Measurements from ENCODE around the gene AK8. TPM values are rescaled to one million over a fixed set of nuclear protein-coding genes. Genes with fewer than 3 reads are reported as not detected.

Gene AK8
- total and polyA plus RNA-seq, 2 of the 4 experiments (the other 2 are of a cell fraction), result under 0.01 to 0.09 TPM

GRCh38 chr9:132711846-132712245, 166.2 kb downstream of the AK8 start:
- H3K18ac ChIP-seq (ENCODE audit: low read depth, low read length), result no peak overlapping the region
- in situ Hi-C loops (cut with MboI; ENCODE audit: low sequenced_read_pairs) (no loop called here), dilution Hi-C loops (cut with HindIII; ENCODE audit: low sequenced_read_pairs, unreplicated experiment) (no loop called here), intact Hi-C loops (cut with micrococcal nuclease) (no loop called here)
- no peak overlapping the region for H3K4me2 ChIP-seq (ENCODE audit: low read depth, low read length)
- no peak overlapping the region for H4K91ac ChIP-seq (ENCODE audit: insufficient read depth, low read depth, low read length)
- no peak for ATAC-seq (ENCODE audit: low read depth)
- no peak overlapping the region for H3K27ac ChIP-seq (ENCODE audit: insufficient read depth, low read length)
- no peaks in the 10 kb centered on the region for H3K79me1 ChIP-seq (ENCODE audit: low read depth in 1 of 2, low read length in 2 of 2)
- H2AFZ ChIP-seq (replicated peaks; ENCODE audit: low read length, poor library complexity), result no peak overlapping the region
- WGBS, 2 experiments (ENCODE audit: extremely low coverage in 2 of 2, insufficient read length in 1 of 2), result 80% methylated on average over 2 of the region's 3 CpGs; no CpG with 5 or more reads in 1 of the 2 experiments
- no peak overlapping the region for H2BK5ac ChIP-seq (ENCODE audit: low read depth, low read length, poor library complexity, severe bottlenecking)
- no peaks in the 10 kb centered on the region for H3K36me3 ChIP-seq (ENCODE audit: control insufficient read depth, insufficient read depth, low read length)
- no peak overlapping the region for H4K5ac ChIP-seq (ENCODE audit: low read depth, low read length)
- H2BK120ac ChIP-seq (ENCODE audit: low read depth, low read length), result no peak overlapping the region
- H3K4ac ChIP-seq (ENCODE audit: low read depth, low read length), result no peak overlapping the region
- DNase-seq, result no peak
- H2AK5ac ChIP-seq (ENCODE audit: low read depth, low read length), result no peak overlapping the region
- H2BK15ac ChIP-seq (ENCODE audit: low read depth, low read length), result no peak overlapping the region
- H3K4me1 ChIP-seq (ENCODE audit: control insufficient read depth, insufficient read depth, low read length), result no peaks in the 10 kb centered on the region
- no peak overlapping the region for H3K9ac ChIP-seq (ENCODE audit: low read depth, low read length)
- H3K4me3 ChIP-seq (ENCODE audit: insufficient read depth, low read depth, low read length), result no peak overlapping the region
- no peak overlapping the region for H4K8ac ChIP-seq (ENCODE audit: low read depth in 2 of 2, low read length in 2 of 2)
- H3K23ac ChIP-seq (ENCODE audit: low read depth, low read length), result no peak overlapping the region
- no peak overlapping the region for H3K14ac ChIP-seq (replicated peaks; ENCODE audit: low read depth, low read length)
- CTCF ChIA-PET, result no interaction called here
- H2AK9ac ChIP-seq (replicated peaks; ENCODE audit: low read depth, low read length, poor library complexity), result no peak overlapping the region
- H3K27me3 ChIP-seq (ENCODE audit: control insufficient read depth, insufficient read depth, low read length), result peaks cover 8% of the 10 kb centered on the region
- H3K9me3 ChIP-seq (ENCODE audit: control insufficient read depth, insufficient read depth, low read length), result no peaks in the 10 kb centered on the region
- H4K20me1 ChIP-seq (ENCODE audit: insufficient read depth, low read length), result no peaks in the 10 kb centered on the region
- BruUV-seq (replicated peaks), result no TSS peak
- POLR2A ChIA-PET (ENCODE audit: unreplicated experiment), result no interaction called here
- TF ChIP-seq, protein P1, sequence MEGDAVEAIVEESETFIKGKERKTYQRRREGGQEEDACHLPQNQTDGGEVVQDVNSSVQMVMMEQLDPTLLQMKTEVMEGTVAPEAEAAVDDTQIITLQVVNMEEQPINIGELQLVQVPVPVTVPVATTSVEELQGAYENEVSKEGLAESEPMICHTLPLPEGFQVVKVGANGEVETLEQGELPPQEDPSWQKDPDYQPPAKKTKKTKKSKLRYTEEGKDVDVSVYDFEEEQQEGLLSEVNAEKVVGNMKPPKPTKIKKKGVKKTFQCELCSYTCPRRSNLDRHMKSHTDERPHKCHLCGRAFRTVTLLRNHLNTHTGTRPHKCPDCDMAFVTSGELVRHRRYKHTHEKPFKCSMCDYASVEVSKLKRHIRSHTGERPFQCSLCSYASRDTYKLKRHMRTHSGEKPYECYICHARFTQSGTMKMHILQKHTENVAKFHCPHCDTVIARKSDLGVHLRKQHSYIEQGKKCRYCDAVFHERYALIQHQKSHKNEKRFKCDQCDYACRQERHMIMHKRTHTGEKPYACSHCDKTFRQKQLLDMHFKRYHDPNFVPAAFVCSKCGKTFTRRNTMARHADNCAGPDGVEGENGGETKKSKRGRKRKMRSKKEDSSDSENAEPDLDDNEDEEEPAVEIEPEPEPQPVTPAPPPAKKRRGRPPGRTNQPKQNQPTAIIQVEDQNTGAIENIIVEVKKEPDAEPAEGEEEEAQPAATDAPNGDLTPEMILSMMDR (conservative IDR thresholded peaks at IDR 0.05; ENCODE audit: low read depth, low read length), result no peak
- TF ChIP-seq BHLHE40 (IDR thresholded peaks at IDR 0.05; ENCODE audit: low read depth, low read length) (no peak), FOS (IDR thresholded peaks at IDR 0.05; ENCODE audit: low read depth, low read length) (no peak), POLR2A (IDR thresholded peaks at IDR 0.05; ENCODE audit: low read depth, low read length) (no peak), NFE2L2 (IDR thresholded peaks at IDR 0.05; ENCODE audit: low read depth, low read length) (no peak), MAZ (IDR thresholded peaks at IDR 0.05; ENCODE audit: borderline replicate concordance, low read depth, low read length) (no peak), SMC3 (IDR thresholded peaks at IDR 0.05; ENCODE audit: low read depth, low read length) (no peak), MAFK (IDR thresholded peaks at IDR 0.05; ENCODE audit: low read depth, low read length) (no peak), RFX5 (IDR thresholded peaks at IDR 0.05; ENCODE audit: low read depth, low read length) (no peak), CEBPB (IDR thresholded peaks at IDR 0.05; ENCODE audit: low read depth, low read length) (no peak), RCOR1 (IDR thresholded peaks at IDR 0.05; ENCODE audit: insufficient replicate concordance, low read length) (no peak), CHD1 (IDR thresholded peaks at IDR 0.05; ENCODE audit: low read depth, low read length) (no peak), RAD21 (IDR thresholded peaks at IDR 0.05; ENCODE audit: low read length) (no peak), MXI1 (IDR thresholded peaks at IDR 0.05; ENCODE audit: borderline replicate concordance, low read depth, low read length) (no peak)
- TF ChIP-seq, protein P2, sequence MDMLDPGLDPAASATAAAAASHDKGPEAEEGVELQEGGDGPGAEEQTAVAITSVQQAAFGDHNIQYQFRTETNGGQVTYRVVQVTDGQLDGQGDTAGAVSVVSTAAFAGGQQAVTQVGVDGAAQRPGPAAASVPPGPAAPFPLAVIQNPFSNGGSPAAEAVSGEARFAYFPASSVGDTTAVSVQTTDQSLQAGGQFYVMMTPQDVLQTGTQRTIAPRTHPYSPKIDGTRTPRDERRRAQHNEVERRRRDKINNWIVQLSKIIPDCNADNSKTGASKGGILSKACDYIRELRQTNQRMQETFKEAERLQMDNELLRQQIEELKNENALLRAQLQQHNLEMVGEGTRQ (IDR thresholded peaks at IDR 0.05; ENCODE audit: low read depth, low read length), result no peak
- TF ChIP-seq, protein P3, sequence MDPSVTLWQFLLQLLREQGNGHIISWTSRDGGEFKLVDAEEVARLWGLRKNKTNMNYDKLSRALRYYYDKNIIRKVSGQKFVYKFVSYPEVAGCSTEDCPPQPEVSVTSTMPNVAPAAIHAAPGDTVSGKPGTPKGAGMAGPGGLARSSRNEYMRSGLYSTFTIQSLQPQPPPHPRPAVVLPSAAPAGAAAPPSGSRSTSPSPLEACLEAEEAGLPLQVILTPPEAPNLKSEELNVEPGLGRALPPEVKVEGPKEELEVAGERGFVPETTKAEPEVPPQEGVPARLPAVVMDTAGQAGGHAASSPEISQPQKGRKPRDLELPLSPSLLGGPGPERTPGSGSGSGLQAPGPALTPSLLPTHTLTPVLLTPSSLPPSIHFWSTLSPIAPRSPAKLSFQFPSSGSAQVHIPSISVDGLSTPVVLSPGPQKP (IDR thresholded peaks at IDR 0.05; ENCODE audit: borderline replicate concordance, low read depth, low read length), result no peak
- no peak overlapping the region for H3K56ac ChIP-seq (ENCODE audit: extremely low read depth, insufficient read depth, low read length)
- no peaks in the 10 kb centered on the region for H3K9me1 ChIP-seq (ENCODE audit: insufficient read depth, low read length)
- H2BK20ac ChIP-seq (ENCODE audit: low read depth, low read length), result no peak overlapping the region

Measured in IMR-90 (cell line).